HG02938 (cell line): ENCODE results near the gene TMEM115.

ENCODE experiments used
- ATAC-seq: cut with Tn5 transposase; IDR thresholded peaks from one replicate; pipeline ENCODE4 v1.9.1; 2021; ENCODE audit warnings: mild to moderate bottlenecking, moderate library complexity; ENCODE audit not compliant: unreplicated experiment

Gene TMEM115

DNA sequence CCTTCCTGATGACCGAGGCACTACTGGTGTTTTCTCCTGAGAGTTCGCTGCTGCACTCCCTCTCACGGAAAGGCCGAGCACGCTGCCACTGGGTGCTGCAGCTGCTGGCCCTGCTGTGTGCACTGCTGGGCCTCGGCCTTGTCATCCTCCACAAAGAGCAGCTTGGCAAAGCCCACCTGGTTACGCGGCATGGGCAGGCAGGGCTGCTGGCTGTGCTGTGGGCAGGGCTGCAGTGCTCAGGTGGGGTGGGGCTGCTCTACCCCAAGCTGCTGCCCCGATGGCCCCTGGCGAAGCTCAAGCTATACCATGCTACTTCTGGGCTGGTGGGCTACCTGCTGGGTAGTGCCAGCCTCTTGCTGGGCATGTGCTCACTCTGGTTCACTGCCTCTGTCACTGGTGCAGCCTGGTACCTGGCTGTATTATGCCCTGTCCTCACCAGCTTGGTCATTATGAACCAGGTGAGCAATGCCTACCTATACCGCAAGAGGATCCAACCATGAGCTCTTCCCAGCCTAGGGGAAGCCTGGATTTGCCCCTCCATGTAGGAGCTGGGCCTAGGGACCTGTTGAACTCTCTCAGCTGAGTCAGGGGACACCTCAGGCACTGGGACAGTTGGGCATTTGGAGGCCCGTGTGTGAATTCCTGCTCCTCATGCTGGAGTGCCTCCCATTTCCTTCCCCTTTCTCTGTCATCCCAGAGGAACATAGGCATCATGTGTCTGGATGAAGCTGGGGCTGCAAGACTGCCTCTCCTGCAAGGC is 5.9 kb downstream of the TMEM115 start:
- ATAC-seq, result no peak

DNA sequence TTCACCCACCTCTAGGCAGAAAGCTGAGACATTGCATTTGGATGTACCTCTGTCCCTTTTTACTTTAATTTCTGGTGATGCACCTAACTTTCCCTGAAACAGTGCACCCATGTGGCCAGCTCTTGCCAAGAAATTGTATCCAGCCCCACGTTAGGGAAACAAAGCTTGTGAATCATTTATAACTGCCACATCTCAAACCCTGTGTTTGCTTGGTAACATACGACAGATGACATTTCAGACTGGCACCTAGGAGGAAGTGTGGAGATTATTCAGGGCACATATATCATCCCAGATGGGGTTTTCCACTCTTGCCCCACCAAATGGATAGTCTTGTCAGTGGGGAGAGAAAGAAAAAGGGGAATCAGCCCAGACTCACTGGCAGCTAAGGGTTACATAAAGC is 6.5 kb downstream of the TMEM115 start:
- no peak for ATAC-seq

DNA sequence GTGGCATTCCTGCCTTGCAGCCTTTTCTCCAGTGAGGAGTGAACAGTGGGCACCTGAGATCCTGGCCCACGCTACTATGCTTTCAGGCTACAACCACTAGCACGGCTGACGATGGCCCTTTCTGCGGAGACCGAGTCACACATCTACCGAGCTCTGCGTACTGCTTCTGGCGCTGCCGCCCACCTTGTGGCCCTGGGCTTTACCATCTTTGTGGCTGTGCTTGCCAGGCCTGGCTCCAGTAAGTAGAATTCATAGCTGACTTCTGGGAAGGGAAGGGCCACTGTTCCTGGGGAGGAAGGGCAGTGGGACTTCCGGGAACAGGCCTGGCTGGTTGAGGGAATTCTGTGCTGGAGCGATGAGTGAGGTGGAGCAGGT is 8.0 kb downstream of the TMEM115 start:
- no peak for ATAC-seq

DNA sequence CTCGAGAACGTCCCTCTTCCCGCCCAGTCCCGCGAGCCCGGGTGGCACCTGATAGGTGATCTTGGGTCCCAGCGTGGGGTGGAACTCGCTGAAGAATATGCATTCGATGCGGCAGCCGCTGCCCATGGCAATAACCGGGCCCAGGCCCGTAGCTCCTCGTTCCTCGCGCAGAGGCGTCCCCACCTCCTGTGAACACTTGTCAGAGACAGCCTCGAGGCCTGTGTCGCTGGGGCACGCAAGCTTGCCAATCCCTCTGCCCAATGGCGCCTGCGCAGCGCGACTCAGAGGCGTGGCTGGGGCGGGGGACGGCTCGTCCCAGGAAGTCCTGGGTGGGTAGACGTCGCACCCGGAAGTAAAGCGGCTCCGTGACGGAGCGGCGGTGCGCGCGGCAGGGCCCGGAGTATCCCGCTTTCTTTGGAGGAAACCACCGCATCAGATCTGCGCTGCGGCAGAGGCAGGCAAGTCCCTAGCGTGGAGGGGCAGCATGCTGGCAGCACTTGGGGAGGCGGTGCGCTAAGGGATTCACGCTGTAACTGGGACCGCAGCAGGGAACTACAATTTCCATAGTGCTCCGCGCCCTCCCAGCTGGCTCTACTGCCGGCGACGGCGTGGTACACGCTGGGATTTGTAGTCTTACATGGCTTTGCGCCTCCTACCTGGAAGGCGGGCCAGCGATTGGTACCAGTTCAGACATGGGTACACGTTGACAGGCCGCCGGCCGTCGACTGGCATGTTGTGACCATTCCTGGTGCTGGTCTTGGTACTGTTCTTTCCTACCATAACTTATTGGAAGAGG is 8.6 kb downstream of the TMEM115 start, which contains the start of the genes CYB561D2 and NPRL2:
CYB561D2 (plus strand) TSS at position 336 of the 796 bp plus-strand sequence. CDS start 572 bp downstream, outside the sequence.
NPRL2 (minus strand) TSS at position 249 of the 796 bp plus-strand sequence; CDS start at position 126, 123 bp downstream.
- peak; percentile 82 for ATAC-seq

DNA sequence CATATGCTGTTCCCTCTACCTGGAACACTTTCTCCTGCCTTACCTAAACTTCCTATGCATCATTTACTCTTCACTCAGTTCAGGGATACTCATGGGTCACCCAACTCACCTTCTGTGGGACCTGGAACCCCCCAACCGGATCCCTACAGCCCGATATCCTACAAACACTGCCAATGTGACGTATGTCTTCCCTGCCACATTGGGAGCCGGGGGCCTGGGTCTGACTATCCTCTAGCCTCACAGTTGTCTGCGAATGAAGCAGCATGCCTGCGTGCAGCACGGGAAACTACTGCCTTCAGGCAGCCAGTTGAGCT is 9.2 kb downstream of the TMEM115 start:
- ATAC-seq, result no peak

DNA sequence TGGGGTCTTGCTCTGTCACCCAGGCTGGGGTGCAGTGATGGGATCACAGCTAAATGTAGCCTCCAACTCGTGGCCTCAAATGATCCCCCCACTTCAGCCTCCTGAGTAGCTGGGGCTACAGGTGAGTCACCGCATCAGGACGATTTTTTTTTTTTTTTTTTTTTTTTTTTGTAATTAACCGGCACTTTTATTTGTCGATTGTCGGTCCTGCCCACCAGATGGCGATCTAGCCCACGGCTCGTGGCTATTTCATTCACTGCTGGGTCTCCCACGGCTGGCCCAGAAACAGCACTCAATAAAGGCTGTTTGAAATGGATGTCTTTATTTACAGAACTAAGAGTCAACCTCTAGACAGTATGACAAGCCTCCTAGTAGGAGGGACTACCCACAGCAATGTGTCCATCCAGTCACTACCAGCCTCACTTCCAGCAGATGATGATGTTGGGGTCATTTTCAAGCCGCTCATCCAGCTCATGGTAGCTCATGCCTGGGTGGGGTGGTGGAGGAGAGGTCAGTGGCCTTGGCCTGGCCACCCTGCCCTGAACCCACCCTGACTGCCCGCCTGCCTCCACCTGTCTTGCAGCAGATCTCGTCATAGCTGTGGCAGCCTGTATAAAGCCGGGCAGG is 12.0 kb downstream of the TMEM115 start:
- ATAC-seq, result no peak

DNA sequence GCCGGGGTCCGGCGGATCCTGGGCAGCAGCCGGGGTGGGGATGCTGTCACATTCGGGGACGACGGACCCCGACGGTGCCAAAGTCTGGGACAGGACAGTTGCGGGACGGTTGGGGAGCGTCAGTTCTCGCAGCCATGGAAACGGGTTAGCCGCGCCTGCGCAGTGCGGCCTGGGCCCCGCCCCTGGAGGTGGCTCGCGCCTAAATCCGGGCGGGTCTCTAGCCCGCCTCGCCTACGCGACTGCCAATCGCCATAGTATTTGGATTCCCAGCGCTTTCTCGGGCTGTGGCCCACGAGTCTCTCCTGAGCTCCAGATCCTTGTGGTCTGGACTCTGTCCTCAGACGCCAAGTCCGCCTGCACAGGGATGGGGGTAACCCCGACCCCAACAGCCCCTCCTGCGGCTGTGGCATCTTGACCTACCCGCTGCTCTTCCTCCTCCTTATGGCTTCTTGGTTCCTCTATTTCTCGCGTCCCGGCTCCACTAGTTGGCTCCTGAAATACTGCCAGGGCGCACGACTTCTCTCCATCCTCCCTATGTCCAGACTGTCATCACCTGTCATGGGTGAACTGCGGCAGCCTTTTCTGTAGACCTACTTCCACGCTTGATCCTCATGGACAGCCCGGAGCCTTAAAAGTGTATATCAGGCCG is 13.6 kb downstream of the TMEM115 start, which contains the start of gene ZMYND10:
ZMYND10 (minus strand) TSS at position 147 of the 649 bp plus-strand sequence. CDS start 153 bp downstream, outside the sequence.
- no peak for ATAC-seq

DNA sequence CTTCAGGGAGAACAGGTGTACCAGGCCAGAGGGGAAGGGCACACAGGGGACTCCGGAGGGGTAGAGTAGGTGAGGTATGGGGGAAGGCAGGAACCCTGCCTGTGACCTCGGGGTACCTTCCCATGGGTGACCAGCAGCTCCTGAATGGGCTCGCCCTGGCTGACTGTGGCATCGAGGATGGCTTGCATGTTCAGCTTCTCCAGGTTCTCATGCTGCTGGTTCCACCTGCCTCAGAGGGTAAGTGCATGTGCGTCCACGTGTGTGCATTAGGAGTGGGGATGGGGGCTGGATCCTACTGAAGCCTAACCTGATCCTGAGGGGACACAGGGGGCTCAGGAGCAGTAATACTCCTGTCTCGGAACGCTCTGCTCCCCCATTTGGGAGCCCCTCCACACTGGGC is 14.3 kb downstream of the TMEM115 start:
- no peak for ATAC-seq

DNA sequence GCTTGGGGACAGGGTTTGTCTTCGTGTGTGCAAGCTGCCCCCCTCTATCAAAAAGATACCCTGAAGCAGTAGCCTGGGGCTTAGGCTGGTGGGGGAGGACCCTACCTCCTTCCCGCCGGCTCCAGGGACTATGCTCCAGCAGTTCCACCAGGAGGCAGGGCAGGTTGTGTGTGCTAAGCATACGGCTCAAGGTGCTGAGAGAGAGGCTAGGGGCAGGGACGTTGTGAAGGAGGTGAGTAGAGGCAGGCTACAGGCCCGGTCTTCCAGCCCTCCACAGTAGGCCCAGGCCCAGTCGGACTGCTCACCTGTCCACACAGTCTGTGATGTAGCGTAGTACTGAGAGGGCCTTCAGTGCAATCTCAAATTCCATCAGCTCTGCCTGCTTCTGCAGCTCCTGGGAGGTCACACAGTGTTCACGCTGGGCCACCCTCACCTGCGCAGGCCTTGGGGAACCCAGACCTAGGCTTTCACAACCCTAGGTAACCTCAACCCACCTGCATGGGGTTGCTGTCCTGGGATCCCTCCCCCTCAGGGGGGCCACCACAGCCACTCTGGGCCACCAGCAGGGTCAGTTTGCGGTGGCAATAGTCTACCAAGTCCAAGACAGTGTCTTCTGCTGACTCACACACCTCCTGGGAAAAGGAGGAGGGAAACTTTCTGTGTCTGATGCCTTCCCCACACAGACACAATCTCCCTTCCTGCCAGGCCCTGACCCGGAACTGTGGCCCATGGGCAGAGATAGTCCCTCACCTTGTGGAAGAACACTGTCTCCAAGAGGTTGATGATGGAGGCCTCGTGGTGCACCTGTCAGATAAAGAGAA is 16.3 kb downstream of the TMEM115 start:
- ATAC-seq, result no peak

DNA sequence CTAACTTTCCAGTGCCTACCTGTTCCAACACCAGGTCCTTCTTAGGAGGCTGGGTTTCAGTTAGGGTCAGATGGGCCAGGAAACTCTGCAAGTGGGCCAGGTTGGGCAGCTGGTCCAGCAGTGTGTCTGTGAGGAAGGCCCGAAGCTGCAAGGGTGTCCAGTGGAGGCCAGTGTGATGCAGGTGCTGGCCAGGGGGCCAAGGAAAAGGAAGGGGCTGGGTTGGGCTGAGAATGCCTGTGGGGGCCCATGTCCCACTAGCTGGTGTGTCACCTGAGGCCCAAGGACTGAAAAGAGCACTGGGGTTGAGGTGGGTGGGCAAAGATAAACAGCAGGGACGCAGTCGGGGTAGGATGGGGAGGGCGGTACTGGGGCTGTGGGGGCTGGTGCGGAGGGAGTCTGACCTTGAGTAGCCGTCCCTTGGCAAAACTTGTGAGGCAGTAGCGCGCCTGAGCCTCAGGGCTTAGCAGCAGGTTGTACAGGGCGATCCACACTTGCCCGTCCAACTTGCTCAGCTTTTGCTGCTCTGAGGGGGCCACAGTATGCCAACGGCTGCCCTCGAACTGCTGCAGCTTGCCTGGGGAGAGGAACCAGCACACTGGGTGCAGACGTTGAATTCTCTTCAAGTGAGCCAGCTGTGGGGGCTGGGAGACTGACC is 17.2 kb downstream of the TMEM115 start:
- ATAC-seq, result no peak

DNA sequence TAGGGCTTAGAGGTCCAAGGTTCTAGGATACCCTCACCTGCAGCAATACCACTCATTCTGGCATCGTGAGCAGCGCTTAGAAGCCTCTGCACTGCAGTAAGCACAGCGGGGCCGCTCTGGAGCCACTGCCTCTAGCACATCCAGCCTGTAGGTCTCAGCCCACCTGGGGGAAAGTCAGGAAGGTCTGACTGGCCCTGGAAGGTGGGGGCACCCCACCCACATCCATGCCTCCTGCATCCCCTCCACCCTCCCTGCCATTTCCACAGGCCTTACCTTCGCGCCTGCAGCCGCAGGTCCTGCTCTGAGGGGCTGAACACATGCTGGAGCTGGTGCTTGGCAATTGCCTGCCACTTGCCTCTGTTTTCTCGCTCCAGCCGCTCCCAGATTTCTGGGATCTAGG is 17.8 kb downstream of the TMEM115 start:
- ATAC-seq, result no peak

DNA sequence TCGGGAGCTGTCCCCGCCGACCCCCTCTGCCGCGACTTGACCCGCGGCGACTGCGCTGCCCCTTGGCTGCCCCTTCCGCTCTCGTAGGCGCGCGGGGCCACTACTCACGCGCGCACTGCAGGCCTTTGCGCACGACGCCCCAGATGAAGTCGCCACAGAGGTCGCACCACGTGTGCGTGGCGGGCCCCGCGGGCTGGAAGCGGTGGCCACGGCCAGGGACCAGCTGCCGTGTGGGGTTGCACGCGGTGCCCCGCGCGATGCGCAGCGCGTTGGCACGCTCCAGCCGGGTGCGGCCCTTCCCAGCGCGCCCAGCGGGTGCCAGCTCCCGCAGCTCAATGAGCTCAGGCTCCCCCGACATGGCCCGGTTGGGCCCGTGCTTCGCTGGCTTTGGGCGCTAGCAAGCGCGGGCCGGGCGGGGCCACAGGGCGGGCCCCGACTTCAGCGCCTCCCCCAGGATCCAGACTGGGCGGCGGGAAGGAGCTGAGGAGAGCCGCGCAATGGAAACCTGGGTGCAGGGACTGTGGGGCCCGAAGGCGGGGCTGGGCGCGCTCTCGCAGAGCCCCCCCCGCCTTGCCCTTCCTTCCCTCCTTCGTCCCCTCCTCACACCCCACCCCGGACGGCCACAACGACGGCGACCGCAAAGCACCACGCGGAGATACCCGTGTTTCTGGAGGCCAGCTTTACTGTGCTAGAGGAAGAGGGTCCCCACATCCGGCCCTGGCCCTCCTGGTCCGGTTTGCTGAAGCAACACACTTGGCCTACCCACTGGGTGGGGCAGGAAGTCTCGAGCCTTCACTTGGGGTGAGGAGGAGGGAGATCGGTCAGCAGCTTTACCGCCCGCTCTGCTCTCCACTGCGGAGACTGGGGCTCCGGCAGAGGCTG is 18.6 kb downstream of the TMEM115 start, which contains the start of gene RASSF1:
RASSF1 (minus strand) TSS at position 389 of the 882 bp plus-strand sequence; CDS start at position 358, 31 bp downstream.
- ATAC-seq, result no peak

DNA sequence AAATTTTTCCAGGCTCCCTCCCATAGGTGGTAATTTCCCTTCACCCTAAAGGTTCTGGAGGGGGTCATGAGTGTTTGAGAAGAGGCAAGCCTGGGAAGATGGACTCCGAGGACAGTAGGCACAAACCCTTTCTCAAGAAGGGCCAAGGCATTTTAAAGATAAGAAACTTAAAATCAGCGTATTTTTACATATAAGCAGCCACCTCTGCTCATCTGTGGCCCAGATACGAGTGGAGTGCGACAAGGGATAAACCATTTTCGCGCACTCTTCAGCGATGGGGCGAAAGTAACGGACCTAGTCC is 19.2 kb downstream of the TMEM115 start:
- ATAC-seq, result no peak

DNA sequence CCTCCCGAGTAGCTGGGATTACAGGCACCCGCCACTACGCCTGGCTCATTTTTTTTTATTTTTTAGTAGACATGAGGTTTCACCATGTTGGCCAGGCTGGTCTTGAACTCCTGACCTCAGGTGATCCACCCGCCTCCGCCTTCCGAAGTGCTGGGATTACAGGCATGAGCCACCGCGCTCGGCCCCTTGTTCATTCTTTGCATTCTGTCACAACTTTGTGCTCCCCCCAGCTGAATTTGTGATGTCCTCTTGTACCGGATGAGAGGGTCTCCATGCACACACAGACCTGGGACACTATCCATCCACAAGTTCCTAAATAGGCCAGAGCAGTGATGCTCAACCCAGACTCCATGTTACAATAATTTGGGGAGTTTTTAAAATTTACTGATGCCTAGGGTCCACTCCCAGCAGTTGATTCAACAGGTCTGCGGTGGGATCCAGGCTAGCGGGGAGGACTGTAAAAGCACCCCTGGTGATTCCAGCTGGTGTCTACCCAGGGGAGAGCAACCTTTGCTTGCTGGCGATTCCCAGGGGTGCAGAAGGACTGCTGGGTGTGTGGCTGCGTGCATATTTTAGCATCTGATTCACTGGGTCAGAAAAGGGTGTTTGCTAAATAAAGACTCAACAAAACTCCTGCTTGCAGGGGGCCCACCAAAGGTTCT is 19.7 kb downstream of the TMEM115 start:
- no peak for ATAC-seq

DNA sequence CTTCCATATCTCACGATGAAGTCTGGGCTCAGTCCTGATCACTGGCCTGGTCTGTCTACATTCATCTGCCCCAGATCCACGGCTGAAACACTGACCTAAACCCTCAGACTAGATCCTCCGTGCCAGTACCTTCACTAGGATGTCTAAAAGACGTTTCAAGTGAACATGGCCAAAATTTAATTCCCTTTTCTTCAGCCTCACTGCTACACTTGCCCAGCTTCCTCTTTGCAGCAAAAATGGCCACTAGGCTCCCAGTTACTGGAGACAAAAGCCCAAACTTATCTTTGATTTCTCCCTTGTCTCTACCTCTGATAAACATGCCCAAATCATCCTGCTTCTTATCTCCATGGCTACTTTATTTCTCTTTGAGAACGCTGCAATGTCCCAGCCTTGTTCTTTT is 20.4 kb downstream of the TMEM115 start:
- ATAC-seq, result no peak

DNA sequence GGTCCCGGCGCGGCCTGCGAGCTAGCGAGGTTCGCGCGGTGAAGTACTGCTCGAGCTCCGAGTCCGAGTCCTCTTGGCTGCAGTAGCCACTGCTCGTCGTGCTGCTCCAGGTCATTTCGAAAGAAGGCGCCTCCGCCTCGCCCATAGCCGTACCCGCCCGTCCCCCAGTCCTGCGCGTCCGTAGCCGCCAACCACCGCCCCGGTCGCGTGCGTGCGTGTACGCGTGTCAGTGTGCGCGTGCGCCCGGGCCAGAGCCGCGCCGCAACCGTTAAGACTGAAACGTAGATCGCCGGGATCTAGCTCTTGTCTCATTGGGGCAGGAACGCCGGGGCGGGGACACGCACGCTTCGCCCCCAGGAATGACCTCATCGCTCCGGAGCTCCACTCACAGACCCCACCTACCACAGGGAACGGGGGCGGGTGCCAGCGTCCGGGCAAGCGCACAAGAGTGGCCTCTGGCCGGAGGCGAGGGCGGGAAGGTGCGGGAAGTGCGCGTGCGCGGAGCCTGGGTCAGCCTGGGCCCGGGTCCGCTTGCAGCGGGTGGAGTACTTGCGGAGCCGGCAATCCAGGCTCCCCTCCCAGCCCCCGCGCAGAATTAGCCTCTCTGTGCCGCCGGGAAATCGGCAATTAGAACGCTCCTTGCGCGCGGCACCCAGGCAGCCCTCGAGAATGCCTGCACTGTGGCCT is 22.0 kb downstream of the TMEM115 start:
- peak; percentile 68 for ATAC-seq

DNA sequence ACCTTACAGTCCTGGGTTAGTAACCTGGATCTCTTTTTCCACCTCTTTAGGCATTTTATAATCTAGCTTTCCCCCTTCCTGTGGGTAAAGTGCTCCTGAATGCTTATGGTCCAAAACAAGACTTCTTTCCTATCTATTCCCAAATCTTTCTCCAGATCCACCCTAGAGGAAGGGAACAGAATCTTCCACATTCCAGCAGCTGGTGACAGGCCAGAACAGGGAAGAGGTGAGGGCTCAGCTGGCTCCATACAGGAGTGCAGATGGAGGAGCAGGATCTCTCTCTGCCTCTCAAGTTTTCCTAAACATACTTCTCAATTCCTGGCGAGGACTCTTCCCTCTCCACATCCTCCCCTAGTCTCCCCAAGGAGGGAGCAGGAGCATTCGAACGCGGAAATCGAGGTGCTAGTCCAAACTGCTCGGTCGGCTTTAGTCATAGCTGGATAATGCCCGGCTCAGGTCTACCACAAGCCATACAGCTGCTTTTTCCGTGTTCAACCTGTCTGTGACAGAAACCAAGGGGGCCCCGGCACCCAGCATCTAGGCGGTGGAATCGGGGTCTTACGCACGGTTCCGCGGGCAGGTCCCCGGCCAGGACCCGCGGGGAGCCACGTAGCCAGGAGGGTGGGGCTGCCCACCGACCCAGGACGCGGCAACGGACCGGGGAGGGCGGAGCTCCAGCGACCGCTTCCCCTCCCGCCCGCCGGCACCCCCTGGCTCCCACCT is 22.7 kb downstream of the TMEM115 start:
- ATAC-seq, result peak; percentile 14
